ENCODE data around the gene CATSPERB.

- TF ChIP-seq POLR2AphosphoS5 (IDR thresholded peaks at IDR 0.05), result no peak
- no peak for TF ChIP-seq POLR2A (IDR thresholded peaks at IDR 0.05)
Observed at GRCh38 chr14:91554535-91555332, 177.2 kb downstream of the CATSPERB start.
